Parathyroid adenoma (tissue), 2 donors: ENCODE results near the gene GPAM.

Experiments used
- H2AFZ ChIP-seq: fragments of 300-600 bp; sonication (generic); one replicate; pipeline ENCODE4 v1.7.0; 2017; ENCODE audit warnings: antibody characterized with exemption, mild to moderate bottlenecking
- H3K27ac ChIP-seq: fragments of 300-600 bp; sonication (generic); one replicate; pipeline ENCODE4 v1.7.0; 2017
- H3K27me3 ChIP-seq: fragments of 300-600 bp; sonication (generic); one replicate; pipeline ENCODE4 v1.7.0; 2017; ENCODE audit warnings: low read length; ENCODE audit not compliant: control insufficient read depth, insufficient read depth
- H3K36me3 ChIP-seq: fragments of 300-600 bp; sonication (generic); one replicate; pipeline ENCODE4 v1.7.0; 2017; ENCODE audit warnings: low read length; ENCODE audit not compliant: control insufficient read depth, insufficient read depth
- H3K4me1 ChIP-seq: fragments of 300-600 bp; sonication (generic); one replicate; pipeline ENCODE4 v1.7.0; 2017; ENCODE audit warnings: control low read depth
- H3K4me2 ChIP-seq: fragments of 300-600 bp; sonication (generic); one replicate; pipeline ENCODE4 v1.7.0; 2017; ENCODE audit warnings: low read length
- H3K4me3 ChIP-seq: fragments of 300-600 bp; sonication (generic); one replicate; pipeline ENCODE4 v1.7.0; 2017; ENCODE audit warnings: low read depth, low read length
- H3K79me2 ChIP-seq: fragments of 300-600 bp; sonication (generic); one replicate; pipeline ENCODE4 v1.7.0; 2017; ENCODE audit warnings: control low read depth
- H3K9ac ChIP-seq: fragments of 300-600 bp; sonication (generic); one replicate; pipeline ENCODE4 v1.7.0; 2017; ENCODE audit warnings: mild to moderate bottlenecking
- H3K9me3 ChIP-seq: fragments of 300-600 bp; sonication (generic); one replicate; pipeline ENCODE4 v1.7.0; 2017; ENCODE audit warnings: low read length; ENCODE audit not compliant: control insufficient read depth
- CTCF ChIP-seq: fragments of 300-600 bp; sonication (generic); IDR thresholded peaks from one replicate; pipeline ENCODE4 v1.7.0; 2017; ENCODE audit warnings: antibody characterized with exemption, mild to moderate bottlenecking
- donor health status: primary hyperparathyroidism.

Gene GPAM

GRCh38 chr10:112218960-112219359, 35.4 kb upstream of the GPAM start:
- no peaks in the 10 kb centered on the region for H3K27me3 ChIP-seq
- no peak overlapping the region for H2AFZ ChIP-seq
- no peaks in the 10 kb centered on the region for H3K36me3 ChIP-seq
- no peaks in the 10 kb centered on the region for H3K79me2 ChIP-seq
- no peak overlapping the region for H3K27ac ChIP-seq
- no peak for TF ChIP-seq CTCF
- no peak overlapping the region for H3K4me2 ChIP-seq
- H3K4me1 ChIP-seq: no peaks in the 10 kb centered on the region
- H3K9me3 ChIP-seq: no peaks in the 10 kb centered on the region
- no peak overlapping the region for H3K4me3 ChIP-seq
- no peak overlapping the region for H3K9ac ChIP-seq

- no peak for TF ChIP-seq CTCF
Observed at GRCh38 chr10:112218036-112218390, 34.4 kb upstream of the GPAM start.

GRCh38 chr10:112217386-112218035, 33.9 kb upstream of the GPAM start:
- no peaks in the 10 kb centered on the region for H3K79me2 ChIP-seq
- H3K4me3 ChIP-seq: no peak overlapping the region
- H3K9ac ChIP-seq: no peak overlapping the region
- no peaks in the 10 kb centered on the region for H3K9me3 ChIP-seq
- no peak overlapping the region for H3K27ac ChIP-seq
- no peak overlapping the region for H2AFZ ChIP-seq
- no peaks in the 10 kb centered on the region for H3K4me1 ChIP-seq
- no peaks in the 10 kb centered on the region for H3K36me3 ChIP-seq
- H3K27me3 ChIP-seq: no peaks in the 10 kb centered on the region
- no peak overlapping the region for H3K4me2 ChIP-seq
- TF ChIP-seq CTCF: no peak

More at GRCh38 chr10:112218036-112218390, 34.4 kb upstream of the GPAM start:
- no peak overlapping the region for H3K4me3 ChIP-seq
- no peaks in the 10 kb centered on the region for H3K79me2 ChIP-seq
- H3K4me2 ChIP-seq: no peak overlapping the region
- no peak overlapping the region for H3K27ac ChIP-seq
- H3K9ac ChIP-seq: no peak overlapping the region
- H2AFZ ChIP-seq: no peak overlapping the region
- H3K27me3 ChIP-seq: no peaks in the 10 kb centered on the region
- H3K4me1 ChIP-seq: no peaks in the 10 kb centered on the region
- H3K36me3 ChIP-seq: no peaks in the 10 kb centered on the region
- H3K9me3 ChIP-seq: no peaks in the 10 kb centered on the region

GRCh38 chr10:112216966-112217365, 33.4 kb upstream of the GPAM start:
- Histone ChIP-seq H3K9me3 (no peaks in the 10 kb centered on the region), H3K27me3 (no peaks in the 10 kb centered on the region), H3K4me3 (no peak overlapping the region), H3K9ac (no peak overlapping the region), H3K36me3 (no peaks in the 10 kb centered on the region), H3K4me1 (no peaks in the 10 kb centered on the region), H3K27ac (no peak overlapping the region), H3K79me2 (no peaks in the 10 kb centered on the region), H3K4me2 (no peak overlapping the region), H2AFZ (no peak overlapping the region)
- TF ChIP-seq CTCF: no peak

GRCh38 chr10:112216151-112216550, 32.6 kb upstream of the GPAM start:
- no peaks in the 10 kb centered on the region for H3K4me1 ChIP-seq
- no peaks in the 10 kb centered on the region for H3K79me2 ChIP-seq
- no peak overlapping the region for H3K27ac ChIP-seq
- H3K4me2 ChIP-seq: no peak overlapping the region
- TF ChIP-seq CTCF: no peak
- H3K4me3 ChIP-seq: no peak overlapping the region
- no peaks in the 10 kb centered on the region for H3K9me3 ChIP-seq
- H2AFZ ChIP-seq: no peak overlapping the region
- H3K9ac ChIP-seq: no peak overlapping the region
- H3K36me3 ChIP-seq: no peaks in the 10 kb centered on the region
- H3K27me3 ChIP-seq: no peaks in the 10 kb centered on the region
